Astrocyte (in vitro differentiated cells and primary cell): ENCODE results near the gene OR2V1.
"Not testable (repeated sequence)": the region's sequence is repeated elsewhere in the genome, so short reads cannot be mapped to it uniquely, and the experiment has no call there.

Experiments
- CTCF ChIP-seq: IDR thresholded peaks from 2 replicates; pipeline ENCODE4 v1.5.1; 2011; ENCODE audit warnings: low read depth, mild to moderate bottlenecking, inconsistent platforms, low read length, moderate library complexity; ENCODE audit not compliant: insufficient read depth
- EZH2 ChIP-seq: IDR thresholded peaks from 2 replicates; pipeline ENCODE4 v1.6.1; 2012; ENCODE audit warnings: mild to moderate bottlenecking, low read length, inconsistent platforms; ENCODE audit not compliant: insufficient read depth

DNA sequence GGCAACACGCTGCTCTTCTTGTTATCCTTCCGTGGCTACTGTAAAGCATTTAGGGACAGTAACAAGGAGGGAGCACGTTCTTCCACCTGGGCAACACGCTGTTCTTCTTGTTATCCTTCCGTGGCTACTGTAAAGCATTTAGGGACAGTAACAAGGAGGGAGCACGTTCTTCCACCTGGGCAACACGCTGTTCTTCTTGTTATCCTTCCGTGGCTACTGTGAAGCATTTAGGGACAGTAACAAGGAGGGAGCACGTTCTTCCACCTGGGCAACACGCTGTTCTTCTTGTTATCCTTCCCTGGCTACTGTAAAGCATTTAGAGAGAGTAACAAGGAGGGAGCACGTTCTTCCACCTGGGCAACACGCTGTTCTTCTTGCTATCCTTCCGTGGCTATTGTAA is 17.4 kb downstream of the OR2V1 start:
- TF ChIP-seq CTCF, EZH2: not testable (repeated sequence)
